PC-9 (cell line): ENCODE data around the gene ZDHHC11B. TPM values are rescaled to one million over a fixed set of nuclear protein-coding genes. Genes with fewer than 3 reads are reported as not detected.
"Not testable (repeated sequence)": the region's sequence is repeated elsewhere in the genome, so short reads cannot be mapped to it uniquely, and the experiment has no call there.

Experiments
- BruUV-seq: library from RNA; stranded (reverse); fragments of 400-500 nt; replicated peaks from 2 replicates; lab custom pipeline; 2021; lab: Mats Ljungman, UMichigan
- CTCF ChIA-PET: fragments of 300-600 bp; sonication (Branson Sonifier 250); formaldehyde crosslinking; loops from one replicate; lab custom pipeline; 2022; ENCODE audit warnings: antibody characterized with exemption; lab: Charles Lee
- POLR2A ChIA-PET: fragments of 300-600 bp; sonication (Branson Sonifier 250); formaldehyde crosslinking; loops from one replicate; lab custom pipeline; 2022; ENCODE audit warnings: antibody characterized with exemption; ENCODE audit not compliant: unreplicated experiment; lab: Charles Lee
- DNase-seq, 2 experiments: peaks; one replicate each; pipeline versions ENCODE4 v3.0.0 to v3.0.0-alpha.2; 2015 to 2022; ENCODE audit warnings: mixed read lengths in 1 of 2
- H2AFZ ChIP-seq: fragments of 200-600 bp; sonication (generic); 2 replicates; pipeline ENCODE4 v1.8.1; 2017; ENCODE audit warnings: antibody characterized with exemption
- H3F3A ChIP-seq: fragments of 200-600 bp; sonication (generic); 2 replicates; pipeline ENCODE4 v1.8.1; 2017; ENCODE audit warnings: antibody characterized with exemption, mild to moderate bottlenecking, low read depth; ENCODE audit not compliant: insufficient read depth
- H3K27ac ChIP-seq: fragments of 200-600 bp; sonication (generic); 2 replicates; pipeline ENCODE4 v1.6.1; 2016; ENCODE audit warnings: mixed run types
- H3K27me3 ChIP-seq: fragments of 200-600 bp; sonication (generic); 2 replicates; pipeline ENCODE4 v1.6.1; 2016; ENCODE audit warnings: low read depth, mixed run types; ENCODE audit not compliant: insufficient read depth
- H3K36me3 ChIP-seq: fragments of 200-600 bp; sonication (generic); 2 replicates; pipeline ENCODE4 v1.6.1; 2016; ENCODE audit warnings: low read depth, mixed run types
- H3K4me1 ChIP-seq: fragments of 200-600 bp; sonication (generic); replicated peaks from 2 replicates; pipeline ENCODE4 v1.6.1; 2016; ENCODE audit warnings: mixed run types; ENCODE audit not compliant: insufficient read depth
- H3K4me2 ChIP-seq: fragments of 200-600 bp; sonication (generic); 2 replicates; pipeline ENCODE4 v1.6.1; 2017; ENCODE audit warnings: mixed run types
- H3K4me3 ChIP-seq: fragments of 200-600 bp; sonication (generic); 2 replicates; pipeline ENCODE4 v1.6.1; 2016; ENCODE audit warnings: mixed run types
- H3K79me2 ChIP-seq: fragments of 200-600 bp; sonication (generic); 2 replicates; pipeline ENCODE4 v1.6.1; 2017; ENCODE audit warnings: low read depth, mixed run types
- H3K9me2 ChIP-seq: fragments of 200-600 bp; sonication (generic); 2 replicates; pipeline ENCODE4 v1.8.1; 2017; ENCODE audit warnings: mild to moderate bottlenecking; ENCODE audit not compliant: insufficient read depth
- H3K9me3 ChIP-seq: fragments of 200-600 bp; sonication (generic); 2 replicates; pipeline ENCODE4 v1.8.1; 2016; ENCODE audit warnings: low read depth; ENCODE audit not compliant: insufficient read depth
- H4K20me1 ChIP-seq: fragments of 200-600 bp; sonication (generic); 2 replicates; pipeline ENCODE4 v1.8.1; 2017; ENCODE audit not compliant: insufficient read depth
- CTCF ChIP-seq: fragments of 200-600 bp; sonication (generic); conservative IDR thresholded peaks from 2 replicates; pipeline ENCODE4 v1.6.1; 2017; ENCODE audit warnings: mixed run types, antibody characterized with exemption, mild to moderate bottlenecking, moderate library complexity
- EZH2 ChIP-seq: fragments of 200-600 bp; sonication (generic); IDR thresholded peaks from 2 replicates; pipeline ENCODE4 v1.8.0; 2017; ENCODE audit warnings: antibody characterized with exemption, low read depth
- intact Hi-C: fragments of 100-400 bp; cut with micrococcal nuclease; formaldehyde crosslinking; loops from one replicate; pipeline ENCODE4 v1.10.0; 2022; ENCODE audit not compliant: unreplicated experiment
- total RNA-seq: library from RNA; stranded (reverse); gene quantifications from 2 replicates; pipeline ENCODE4 v1.2.3, GENCODE V29; 2021

ZDHHC11B gene
- total RNA-seq, 1 experiment from 2014 or later = 0.41 TPM

DNA sequence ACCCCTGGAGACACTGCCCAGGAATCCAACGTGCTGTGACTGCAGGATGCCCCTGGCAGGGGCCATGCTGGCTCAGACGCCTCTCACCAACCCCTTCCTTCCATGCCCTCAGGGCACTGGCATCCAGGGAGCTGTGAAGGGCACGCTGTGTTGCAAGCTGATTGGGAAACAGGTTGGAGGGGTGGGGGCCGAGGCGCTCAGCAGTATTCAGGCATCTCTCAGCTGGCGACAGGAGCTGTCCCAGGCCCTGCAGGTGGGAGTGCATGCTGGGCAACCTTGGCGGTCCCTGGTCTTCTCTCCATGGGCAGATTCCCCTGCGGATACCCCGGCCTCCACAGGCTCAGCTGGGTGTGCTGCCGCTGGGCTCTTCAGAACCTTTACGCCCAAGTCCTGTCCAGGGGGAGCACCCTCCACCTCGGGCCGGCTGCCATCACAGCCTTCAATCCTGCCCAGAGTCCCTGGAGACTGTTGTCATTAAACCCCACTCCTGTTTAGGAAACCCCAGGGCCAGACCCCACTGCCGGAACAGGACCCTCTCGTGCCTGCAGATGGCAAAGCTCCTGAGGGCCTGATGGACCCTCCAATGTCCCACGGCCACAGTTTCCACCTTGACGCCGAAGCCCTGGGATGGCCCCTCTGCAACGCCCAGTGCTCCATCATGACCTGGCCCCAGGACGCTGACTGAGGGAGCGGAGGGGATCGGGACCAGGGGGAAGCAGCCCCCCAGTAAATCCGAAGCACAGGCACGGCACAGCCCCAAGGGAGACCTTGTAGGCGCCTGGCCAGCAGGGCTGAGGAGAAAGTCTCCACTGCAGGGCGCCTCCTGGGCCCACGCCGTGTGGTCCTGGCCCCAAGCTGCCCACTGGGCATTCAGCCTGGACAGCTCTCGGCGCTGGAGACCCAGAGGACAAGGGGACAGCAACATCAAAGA, 100.7 kb downstream of the ZDHHC11B start:
- intact Hi-C loops = loop anchor here (2.0 kb wide), 1 partner anchor 93 kb away; no protein-coding TSS in a partner anchor
- Histone ChIP-seq H3K27me3 (peaks cover 26% of the 10 kb centered on the region), H3K4me2 (no peak overlapping the region), H3K4me3 (no peak overlapping the region), H3K79me2 (no peaks in the 10 kb centered on the region), H4K20me1 (peaks cover 3% of the 10 kb centered on the region; the same call in 1 of the 2 replicates), H3K36me3 (no peaks in the 10 kb centered on the region), H3K9me2 (no peaks in the 10 kb centered on the region), H3K4me1 (no peaks in the 10 kb centered on the region), H2AFZ (no peak overlapping the region), H3K9me3 (no peaks in the 10 kb centered on the region), H3F3A (no peaks in the 10 kb centered on the region), H3K27ac (no peak overlapping the region)
- ChIA-PET CTCF (no interaction called here), POLR2A (no interaction called here)
- no TSS peak for BruUV-seq
- peak; percentile 60 to 73 for DNase-seq
- TF ChIP-seq EZH2 = no peak
- TF ChIP-seq CTCF = no peak

DNA sequence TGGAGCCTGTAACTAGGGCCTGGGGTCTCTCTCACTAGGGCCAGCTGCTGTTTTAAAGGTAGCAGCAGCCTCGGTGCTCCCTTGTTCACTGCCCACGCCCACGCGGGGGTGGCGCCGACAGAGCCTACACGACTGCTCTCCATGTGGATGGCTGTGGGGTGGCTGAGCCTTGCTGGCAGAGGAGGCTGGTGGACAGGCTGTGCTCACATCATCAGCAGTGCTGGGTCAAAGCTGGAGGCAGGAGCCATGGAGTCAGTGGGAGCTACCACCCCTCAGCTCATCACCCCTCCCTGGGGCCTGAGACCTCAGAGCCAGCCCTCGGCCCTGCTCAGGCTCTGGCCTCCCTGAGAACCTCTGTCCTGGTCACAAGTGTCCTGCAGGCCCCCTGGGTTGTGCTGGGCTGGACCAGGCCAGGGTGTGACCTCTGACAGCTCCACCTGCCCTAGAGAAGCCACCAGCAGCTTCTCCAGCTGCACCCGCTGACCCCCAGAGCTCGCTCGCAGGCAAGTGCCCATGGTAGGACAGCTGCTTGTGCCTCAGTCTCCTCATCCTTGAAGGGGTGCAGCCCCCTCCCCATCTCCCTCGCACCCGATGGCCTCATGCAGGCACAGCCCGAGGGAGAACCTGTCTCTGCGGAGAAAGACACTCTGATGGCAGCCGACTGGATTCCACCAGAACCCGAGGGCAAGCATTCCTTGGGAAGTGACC, 101.7 kb downstream of the ZDHHC11B start:
- H4K20me1 ChIP-seq, H2AFZ ChIP-seq, H3K9me3 ChIP-seq, H3F3A ChIP-seq, H3K4me2 ChIP-seq, POLR2A ChIA-PET, H3K36me3 ChIP-seq, DNase-seq, H3K79me2 ChIP-seq, BruUV-seq, H3K27ac ChIP-seq, H3K4me3 ChIP-seq, CTCF ChIA-PET, H3K4me1 ChIP-seq, H3K9me2 ChIP-seq: not testable (repeated sequence)
- intact Hi-C loops = loop anchor here (2.0 kb wide), 1 partner anchor 94 kb away; no protein-coding TSS in a partner anchor
- peaks cover 26% of the 10 kb centered on the region for H3K27me3 ChIP-seq

DNA sequence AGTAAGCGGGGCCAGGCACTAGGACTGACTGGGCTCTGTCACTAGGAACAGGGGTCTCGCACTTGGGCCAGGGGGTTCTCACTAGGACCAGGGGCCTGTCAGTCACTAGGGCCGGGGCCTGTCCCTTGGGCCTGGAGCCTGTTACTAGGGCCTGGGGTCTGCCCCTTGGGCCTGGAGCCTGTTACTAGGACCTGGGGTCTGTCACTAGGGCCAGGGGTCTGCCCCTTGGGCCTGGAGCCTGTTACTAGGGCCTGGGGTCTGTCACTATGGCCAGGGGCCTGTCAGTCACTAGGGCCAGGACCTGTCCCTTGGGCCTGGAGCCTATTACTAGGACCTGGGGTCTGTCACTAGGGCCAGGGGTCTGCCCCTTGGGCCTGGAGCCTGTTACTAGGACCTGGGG, 102.3 kb downstream of the ZDHHC11B start:
- H3K9me3 ChIP-seq, DNase-seq, H3K79me2 ChIP-seq, H3K4me1 ChIP-seq, BruUV-seq, H3K4me3 ChIP-seq, H3K4me2 ChIP-seq, H3K27ac ChIP-seq, H4K20me1 ChIP-seq, POLR2A ChIA-PET, CTCF ChIA-PET, H3K36me3 ChIP-seq, H3F3A ChIP-seq, H3K9me2 ChIP-seq, H2AFZ ChIP-seq: not testable (repeated sequence)
- intact Hi-C loops = loop anchor here (2.0 kb wide), 1 partner anchor 95 kb away; no protein-coding TSS in a partner anchor
- H3K27me3 ChIP-seq = peaks cover 26% of the 10 kb centered on the region

- peaks cover 26% of the 10 kb centered on the region for H3K27me3 ChIP-seq
- H3K4me1 ChIP-seq, H3K9me3 ChIP-seq, H3F3A ChIP-seq, H3K27ac ChIP-seq, DNase-seq, H3K79me2 ChIP-seq, H3K4me3 ChIP-seq, H2AFZ ChIP-seq, H4K20me1 ChIP-seq, CTCF ChIA-PET, H3K9me2 ChIP-seq, POLR2A ChIA-PET, BruUV-seq, H3K36me3 ChIP-seq, H3K4me2 ChIP-seq: not testable (repeated sequence)
- intact Hi-C loops = loop anchor here (2.0 kb wide), 1 partner anchor 95 kb away; no protein-coding TSS in a partner anchor
Observed at GRCh38 chr5:681317-682191, 103.0 kb downstream of the ZDHHC11B start.

- DNase-seq, H3K9me3 ChIP-seq, H3K4me2 ChIP-seq, H3K4me1 ChIP-seq, H3K9me2 ChIP-seq, H2AFZ ChIP-seq, H3K36me3 ChIP-seq, POLR2A ChIA-PET, H4K20me1 ChIP-seq, intact Hi-C loops, BruUV-seq, H3K27ac ChIP-seq, H3K4me3 ChIP-seq, H3F3A ChIP-seq, CTCF ChIA-PET, H3K79me2 ChIP-seq: not testable (repeated sequence)
- peaks cover 22% of the 10 kb centered on the region for H3K27me3 ChIP-seq
Observed at GRCh38 chr5:680836-681235, 103.7 kb downstream of the ZDHHC11B start.
